ENCODE data around the gene UGP2.

UGP2 gene

GRCh38 chr2:63840785-63841253 is 877 bp upstream of the UGP2 start:
- ChIA-PET POLR2A (interaction anchor here (0.9 to 3.6 kb wide), 18 partner anchors 8 to 683 kb away, joined by 3 to 40 read pairs (median 5); partner anchors contain the start of genes AFTPH, MDH1 and WDPCP), CTCF (interaction anchor here (1.4 kb wide), 1 partner anchor 9 kb away, joined by 13 read pairs; no protein-coding TSS in a partner anchor)
- Histone ChIP-seq H3K36me3 (ENCODE audit: control insufficient read depth in 2 of 2, insufficient read depth in 1 of 2, low read length in 2 of 2) (no peaks in the 10 kb centered on the region), H3K27ac (ENCODE audit: extremely low read depth, low read depth, low read length) (peak overlapping the region; percentile 98), H3K9me3 (ENCODE audit: control insufficient read depth, insufficient read depth, low read depth, low read length) (no peaks in the 10 kb centered on the region), H3K4me3 (ENCODE audit: low read depth, low read length) (peak overlapping the region; percentile 68), H3K4me1 (ENCODE audit: control insufficient read depth, insufficient read depth, low read length) (peaks cover 13% of the 10 kb centered on the region)
- TF ChIP-seq ZNF341 (tag by site-specific recombination; IDR thresholded peaks at IDR 0.05; ENCODE audit: low read depth): peak; percentile 38
- TF ChIP-seq PATZ1 (tag by site-specific recombination; IDR thresholded peaks at IDR 0.05): peak; percentile 99
- TF ChIP-seq PBX3 (CRISPR knock-in tag; IDR thresholded peaks at IDR 0.05): peak; percentile 99
- 0 out of 2 replicates have a peak, but pooled peaks have one; percentile 20 for TF ChIP-seq OVOL3 (tag by site-specific recombination; IDR thresholded peaks at IDR 0.05)
- TF ChIP-seq KLF8 (tag by site-specific recombination; IDR thresholded peaks at IDR 0.05): peak; percentile 83; the same call in 1 of the 2 replicates
- TF ChIP-seq YY2 (tag by site-specific recombination; IDR thresholded peaks at IDR 0.05): 0 out of 2 replicates have a peak, but pooled peaks have one; percentile 25
- peak; percentile 56 for TF ChIP-seq EGR2 (tag by site-specific recombination; IDR thresholded peaks at IDR 0.05; ENCODE audit: low read depth)
- peak; percentile 27; the same call in 1 of the 2 replicates for TF ChIP-seq KLF1 (tag by site-specific recombination; IDR thresholded peaks at IDR 0.05)
- TF ChIP-seq ZBTB8A (tag by site-specific recombination; IDR thresholded peaks at IDR 0.05): peak; percentile 91
- TF ChIP-seq ZNF416 (tag by site-specific recombination; IDR thresholded peaks at IDR 0.05): no peak
- no peak for TF ChIP-seq ZNF211 (tag by site-specific recombination; IDR thresholded peaks at IDR 0.05; ENCODE audit: low read depth)
- 0 out of 2 replicates have a peak, but pooled peaks have one; percentile 38 for TF ChIP-seq ZNF391 (tag by site-specific recombination; IDR thresholded peaks at IDR 0.05; ENCODE audit: borderline replicate concordance, low read depth)
- TF ChIP-seq KLF9 (tag by site-specific recombination; IDR thresholded peaks at IDR 0.05; ENCODE audit: low read depth): 0 out of 2 replicates have a peak, but pooled peaks have one; percentile 28
- TF ChIP-seq ZNF837 (tag by site-specific recombination; IDR thresholded peaks at IDR 0.05): no peak
- 0 out of 2 replicates have a peak, but pooled peaks have one; percentile 5 for TF ChIP-seq FEZF1 (tag by site-specific recombination; IDR thresholded peaks at IDR 0.05)
- TF ChIP-seq ZBTB17 (tag by site-specific recombination; IDR thresholded peaks at IDR 0.05): peak; percentile 44; the same call in 1 of the 2 replicates
- peak; percentile 26; the same call in 1 of the 2 replicates for TF ChIP-seq KLF17 (tag by site-specific recombination; IDR thresholded peaks at IDR 0.05)
- 0 out of 2 replicates have a peak, but pooled peaks have one; percentile 0 for TF ChIP-seq ZFP37 (tag by site-specific recombination; IDR thresholded peaks at IDR 0.05)
- TF ChIP-seq OSR2 (tag by site-specific recombination; IDR thresholded peaks at IDR 0.05): 0 out of 2 replicates have a peak, but pooled peaks have one; percentile 43
- peak; percentile 81 for TF ChIP-seq ZEB2 (tag by site-specific recombination; IDR thresholded peaks at IDR 0.05)
- TF ChIP-seq ZFP3 (tag by site-specific recombination; IDR thresholded peaks at IDR 0.05; ENCODE audit: low read depth): no peak
- TF ChIP-seq ZBTB7A (tag by site-specific recombination; IDR thresholded peaks at IDR 0.05; ENCODE audit: low read depth): peak; percentile 61; the same call in 1 of the 2 replicates
- peak; percentile 75 for TF ChIP-seq PRDM1 (tag by site-specific recombination; IDR thresholded peaks at IDR 0.05)
- TF ChIP-seq ZNF76 (tag by site-specific recombination; IDR thresholded peaks at IDR 0.05; ENCODE audit: borderline replicate concordance, low read depth): peak; percentile 86
- TF ChIP-seq SP2 (tag by site-specific recombination; IDR thresholded peaks at IDR 0.05): peak; percentile 88
- no peak for TF ChIP-seq ZNF629 (tag by site-specific recombination; IDR thresholded peaks at IDR 0.05)
- peak; percentile 97 for TF ChIP-seq HIC1 (tag by site-specific recombination; IDR thresholded peaks at IDR 0.05)
- peak; percentile 46 for TF ChIP-seq ZBTB26 (tag by site-specific recombination; optimal IDR thresholded peaks at IDR 0.05)
- TF ChIP-seq ZNF549 (tag by site-specific recombination; IDR thresholded peaks at IDR 0.05): no peak
- TF ChIP-seq ZXDB (tag by site-specific recombination; IDR thresholded peaks at IDR 0.05): peak; percentile 96
